T-helper 1 cell treated with Interleukin-12 subunit alpha and Interleukin-12 subunit beta and Interleukin-4 antibody, amounts not matched to agents 30 μg/mL and 1 μg/mL, for 36 hours (primary cell): Measurements from ENCODE around the gene UBALD1.
"Not testable (repeated sequence)": the region's sequence is repeated elsewhere in the genome, so short reads cannot be mapped to it uniquely, and the experiment has no call there.

ENCODE experiments used
- H3K27ac Mint-ChIP-seq: one replicate; pipeline ENCODE4 v1.8.0; 2021; ENCODE audit warnings: mild to moderate bottlenecking, mixed read lengths
- H3K27me3 Mint-ChIP-seq: one replicate; pipeline ENCODE4 v1.8.0; 2021; ENCODE audit warnings: low read depth, mixed read lengths
- H3K36me3 Mint-ChIP-seq: one replicate; pipeline ENCODE4 v1.8.0; 2021; ENCODE audit warnings: low read depth, mixed read lengths
- H3K4me1 Mint-ChIP-seq: one replicate; pipeline ENCODE4 v1.8.0; 2021; ENCODE audit warnings: low read depth, mixed read lengths
- H3K4me3 Mint-ChIP-seq: one replicate; pipeline ENCODE4 v1.8.0; 2021; ENCODE audit warnings: mild to moderate bottlenecking, moderate library complexity, mixed read lengths
- H3K9me3 Mint-ChIP-seq: one replicate; pipeline ENCODE4 v1.8.0; 2021; ENCODE audit warnings: mixed read lengths

The UBALD1 gene

GRCh38 chr16:4576008-4576407, 38.7 kb downstream of the UBALD1 start:
- peaks cover 1% of the 10 kb centered on the region for H3K36me3 Mint-ChIP-seq
- H3K27me3 Mint-ChIP-seq = no peaks in the 10 kb centered on the region
- no peak overlapping the region for H3K27ac Mint-ChIP-seq
- H3K9me3 Mint-ChIP-seq = no peaks in the 10 kb centered on the region
- no peak overlapping the region for H3K4me3 Mint-ChIP-seq
- no peaks in the 10 kb centered on the region for H3K4me1 Mint-ChIP-seq

GRCh38 chr16:4574919-4575705, 39.6 kb downstream of the UBALD1 start:
- H3K27me3 Mint-ChIP-seq = no peaks in the 10 kb centered on the region
- H3K4me1 Mint-ChIP-seq = peaks cover under 1% of the 10 kb centered on the region
- H3K9me3 Mint-ChIP-seq = no peaks in the 10 kb centered on the region
- H3K36me3 Mint-ChIP-seq = peaks cover 1% of the 10 kb centered on the region
- H3K4me3 Mint-ChIP-seq = no peak overlapping the region
- H3K27ac Mint-ChIP-seq = no peak overlapping the region

- H3K9me3 Mint-ChIP-seq, H3K4me3 Mint-ChIP-seq, H3K36me3 Mint-ChIP-seq, H3K27ac Mint-ChIP-seq, H3K4me1 Mint-ChIP-seq, H3K27me3 Mint-ChIP-seq: not testable (repeated sequence)
These were observed 40.8 kb downstream of the UBALD1 start for GRCh38 chr16:4573926-4574325.

GRCh38 chr16:4572715-4573114, 42.0 kb downstream of the UBALD1 start:
- no peak overlapping the region for H3K27ac Mint-ChIP-seq
- peaks cover 1% of the 10 kb centered on the region for H3K36me3 Mint-ChIP-seq
- H3K27me3 Mint-ChIP-seq = no peaks in the 10 kb centered on the region
- H3K4me3 Mint-ChIP-seq = no peak overlapping the region
- peaks cover 2% of the 10 kb centered on the region for H3K4me1 Mint-ChIP-seq
- no peaks in the 10 kb centered on the region for H3K9me3 Mint-ChIP-seq

GRCh38 chr16:4570688-4571321, 43.9 kb downstream of the UBALD1 start:
- H3K4me1 Mint-ChIP-seq = peaks cover 2% of the 10 kb centered on the region
- H3K36me3 Mint-ChIP-seq = peaks cover 1% of the 10 kb centered on the region
- H3K27ac Mint-ChIP-seq = no peak overlapping the region
- H3K27me3 Mint-ChIP-seq = peaks cover 6% of the 10 kb centered on the region
- no peaks in the 10 kb centered on the region for H3K9me3 Mint-ChIP-seq
- no peak overlapping the region for H3K4me3 Mint-ChIP-seq

- Mint-ChIP-seq H3K27ac (no peak overlapping the region), H3K27me3 (peaks cover 7% of the 10 kb centered on the region)
These were observed 44.6 kb downstream of the UBALD1 start for GRCh38 chr16:4570086-4570485.

GRCh38 chr16:4566144-4566543, 48.5 kb downstream of the UBALD1 start:
- no peak overlapping the region for H3K27ac Mint-ChIP-seq
- peaks cover 2% of the 10 kb centered on the region for H3K4me1 Mint-ChIP-seq
- no peaks in the 10 kb centered on the region for H3K36me3 Mint-ChIP-seq
- H3K4me3 Mint-ChIP-seq = no peak overlapping the region
- H3K9me3 Mint-ChIP-seq = no peaks in the 10 kb centered on the region
- H3K27me3 Mint-ChIP-seq = peaks cover 7% of the 10 kb centered on the region

More at GRCh38 chr16:4570086-4570485, 44.6 kb downstream of the UBALD1 start:
- Mint-ChIP-seq H3K4me1 (peaks cover 2% of the 10 kb centered on the region), H3K36me3 (peaks cover 1% of the 10 kb centered on the region), H3K9me3 (no peaks in the 10 kb centered on the region), H3K4me3 (no peak overlapping the region)

- Mint-ChIP-seq H3K36me3 (no peaks in the 10 kb centered on the region), H3K9me3 (no peaks in the 10 kb centered on the region), H3K27me3 (peaks cover 12% of the 10 kb centered on the region), H3K4me3 (no peak overlapping the region), H3K4me1 (no peaks in the 10 kb centered on the region), H3K27ac (no peak overlapping the region)
These were observed 49.9 kb downstream of the UBALD1 start for GRCh38 chr16:4564661-4565267.

GRCh38 chr16:4561596-4561995, 53.1 kb downstream of the UBALD1 start:
- Mint-ChIP-seq H3K4me3 (no peak overlapping the region), H3K27ac (no peak overlapping the region), H3K9me3 (no peaks in the 10 kb centered on the region), H3K27me3 (peaks cover 12% of the 10 kb centered on the region), H3K36me3 (no peaks in the 10 kb centered on the region), H3K4me1 (no peaks in the 10 kb centered on the region)
